ENCODE data around the gene CNIH4.

DNA sequence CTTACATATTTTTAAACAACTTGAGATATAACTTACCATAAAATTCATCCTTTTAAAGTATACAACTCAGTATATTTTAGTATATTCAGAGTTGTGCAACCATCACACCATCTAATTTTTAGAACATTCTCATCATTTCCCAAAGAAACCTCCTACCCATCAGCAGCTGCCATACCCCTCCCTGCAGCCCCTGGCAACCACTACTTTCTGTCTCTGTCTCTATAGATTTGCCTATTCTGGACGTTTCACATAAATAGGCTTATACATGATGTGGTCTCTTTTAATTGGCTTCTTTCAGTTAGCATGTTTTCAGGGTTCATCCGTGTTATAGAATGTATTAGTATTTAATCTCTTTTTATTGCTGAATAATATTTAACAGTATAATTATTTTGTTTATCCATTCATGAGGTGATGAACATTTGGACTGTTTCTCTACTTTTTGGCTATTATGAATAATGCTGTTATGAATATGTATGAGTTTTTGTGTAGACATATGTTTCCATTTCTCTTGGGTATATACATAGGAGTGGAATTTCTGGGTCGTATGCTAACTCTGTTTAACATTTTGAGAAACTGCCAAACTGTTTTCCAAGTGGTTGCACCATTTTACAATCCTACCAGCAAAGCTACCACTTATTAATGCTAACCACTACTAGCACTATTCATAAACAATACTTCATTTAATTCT, 48.4 kb downstream of the CNIH4 start:
- TF ChIP-seq, protein P1, sequence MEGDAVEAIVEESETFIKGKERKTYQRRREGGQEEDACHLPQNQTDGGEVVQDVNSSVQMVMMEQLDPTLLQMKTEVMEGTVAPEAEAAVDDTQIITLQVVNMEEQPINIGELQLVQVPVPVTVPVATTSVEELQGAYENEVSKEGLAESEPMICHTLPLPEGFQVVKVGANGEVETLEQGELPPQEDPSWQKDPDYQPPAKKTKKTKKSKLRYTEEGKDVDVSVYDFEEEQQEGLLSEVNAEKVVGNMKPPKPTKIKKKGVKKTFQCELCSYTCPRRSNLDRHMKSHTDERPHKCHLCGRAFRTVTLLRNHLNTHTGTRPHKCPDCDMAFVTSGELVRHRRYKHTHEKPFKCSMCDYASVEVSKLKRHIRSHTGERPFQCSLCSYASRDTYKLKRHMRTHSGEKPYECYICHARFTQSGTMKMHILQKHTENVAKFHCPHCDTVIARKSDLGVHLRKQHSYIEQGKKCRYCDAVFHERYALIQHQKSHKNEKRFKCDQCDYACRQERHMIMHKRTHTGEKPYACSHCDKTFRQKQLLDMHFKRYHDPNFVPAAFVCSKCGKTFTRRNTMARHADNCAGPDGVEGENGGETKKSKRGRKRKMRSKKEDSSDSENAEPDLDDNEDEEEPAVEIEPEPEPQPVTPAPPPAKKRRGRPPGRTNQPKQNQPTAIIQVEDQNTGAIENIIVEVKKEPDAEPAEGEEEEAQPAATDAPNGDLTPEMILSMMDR (IDR thresholded peaks at IDR 0.05; ENCODE audit: poor library complexity): no peak
- no peak for TF ChIP-seq EZH2 (IDR thresholded peaks at IDR 0.05; ENCODE audit: borderline replicate concordance)
- TF ChIP-seq EZH2phosphoT487 (IDR thresholded peaks at IDR 0.05; ENCODE audit: low read depth, severe bottlenecking, unreplicated experiment): no peak

Measured in hepatocyte (in vitro differentiated cells).